Measurements from ENCODE around the gene PDZD7.

The PDZD7 gene

GRCh38 chr10:101016814-101017213 is 14.1 kb downstream of the PDZD7 start:
- no peak for DNase-seq

- no peak for DNase-seq
Measured at GRCh38 chr10:101015582-101015973, 15.4 kb downstream of the PDZD7 start.

- no peak for DNase-seq
Measured at GRCh38 chr10:101014966-101015581, 15.9 kb downstream of the PDZD7 start.

- peak; percentile 65 for DNase-seq
Measured at GRCh38 chr10:101014230-101014884, 16.6 kb downstream of the PDZD7 start.

DNA sequence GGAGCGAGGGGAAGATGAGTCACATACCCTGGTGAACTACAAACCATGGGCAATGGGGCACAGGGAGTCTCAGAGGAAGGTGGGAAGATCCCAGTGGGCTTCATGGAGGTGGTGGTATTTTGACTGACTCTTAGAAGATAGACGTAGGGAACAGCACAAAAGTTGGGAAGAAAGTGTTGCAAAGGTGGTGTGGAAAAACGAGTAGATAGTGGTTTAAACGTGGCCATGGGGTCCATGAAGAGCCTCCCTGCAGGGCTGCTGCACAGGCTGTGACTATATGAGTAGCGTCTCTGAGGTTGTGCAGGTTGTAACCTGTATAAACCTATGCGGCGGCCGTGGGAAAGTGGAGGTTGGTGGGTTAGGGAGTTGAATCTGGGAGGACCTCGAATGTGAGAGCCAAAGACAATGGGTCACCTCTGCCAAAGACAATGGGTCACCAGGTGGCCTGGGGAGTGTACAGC is 17.5 kb downstream of the PDZD7 start:
- no peak for DNase-seq

GRCh38 chr10:101012525-101013364 is 18.2 kb downstream of the PDZD7 start:
- DNase-seq, result peak; percentile 60

GRCh38 chr10:101011517-101012423 is 19.2 kb downstream of the PDZD7 start:
- no peak for DNase-seq

- DNase-seq, result no peak
Measured at GRCh38 chr10:101010329-101010728, 20.6 kb downstream of the PDZD7 start.

- DNase-seq, result no peak
Measured at GRCh38 chr10:101008823-101009423, 22.0 kb downstream of the PDZD7 start.

GRCh38 chr10:101007915-101008822 is 22.8 kb downstream of the PDZD7 start:
- DNase-seq, result no peak

GRCh38 chr10:101007099-101007711 is 23.7 kb downstream of the PDZD7 start:
- no peak for DNase-seq

DNA sequence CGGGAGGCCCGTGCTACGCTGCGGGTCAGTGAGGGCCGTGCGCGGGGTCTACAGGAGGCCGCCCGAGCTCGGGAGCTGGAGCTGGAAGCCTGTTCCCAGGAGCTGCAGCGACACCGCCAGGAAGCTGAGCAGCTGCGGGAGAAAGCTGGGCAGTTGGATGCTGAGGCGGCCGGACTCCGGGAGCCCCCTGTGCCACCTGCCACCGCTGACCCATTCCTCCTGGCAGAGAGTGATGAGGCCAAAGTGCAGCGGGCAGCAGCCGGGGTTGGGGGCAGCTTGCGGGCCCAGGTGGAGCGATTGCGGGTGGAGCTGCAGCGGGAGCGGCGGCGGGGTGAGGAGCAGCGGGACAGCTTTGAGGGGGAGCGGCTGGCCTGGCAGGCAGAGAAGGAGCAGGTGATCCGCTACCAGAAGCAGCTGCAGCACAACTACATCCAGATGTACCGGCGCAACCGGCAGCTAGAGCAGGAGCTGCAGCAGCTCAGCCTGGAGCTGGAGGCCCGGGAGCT is 24.3 kb downstream of the PDZD7 start:
- no peak for DNase-seq

GRCh38 chr10:101005869-101006567 is 24.9 kb downstream of the PDZD7 start:
- no peak for DNase-seq

- DNase-seq, result no peak
Measured at GRCh38 chr10:101005361-101005760, 25.6 kb downstream of the PDZD7 start.

DNA sequence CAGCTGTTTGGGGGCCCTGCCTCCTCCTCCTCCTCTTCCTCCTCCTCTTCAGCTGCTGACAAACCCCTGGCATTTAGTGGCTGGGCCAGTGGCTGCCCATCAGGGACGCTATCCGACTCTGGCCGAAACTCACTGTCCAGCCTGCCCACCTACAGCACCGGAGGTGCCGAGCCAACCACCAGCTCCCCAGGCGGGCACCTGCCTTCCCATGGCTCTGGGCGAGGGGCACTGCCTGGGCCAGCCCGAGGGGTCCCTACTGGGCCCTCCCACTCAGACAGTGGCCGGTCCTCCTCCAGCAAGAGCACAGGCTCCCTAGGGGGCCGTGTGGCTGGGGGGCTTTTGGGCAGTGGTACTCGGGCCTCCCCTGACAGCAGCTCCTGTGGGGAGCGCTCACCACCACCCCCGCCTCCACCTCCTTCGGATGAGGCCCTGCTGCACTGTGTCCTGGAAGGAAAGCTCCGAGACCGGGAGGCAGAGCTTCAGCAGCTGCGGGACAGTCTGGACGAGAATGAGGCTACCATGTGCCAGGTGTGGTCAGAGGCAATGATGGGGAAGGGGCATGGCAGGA is 27.2 kb downstream of the PDZD7 start:
- no peak for DNase-seq

DNA sequence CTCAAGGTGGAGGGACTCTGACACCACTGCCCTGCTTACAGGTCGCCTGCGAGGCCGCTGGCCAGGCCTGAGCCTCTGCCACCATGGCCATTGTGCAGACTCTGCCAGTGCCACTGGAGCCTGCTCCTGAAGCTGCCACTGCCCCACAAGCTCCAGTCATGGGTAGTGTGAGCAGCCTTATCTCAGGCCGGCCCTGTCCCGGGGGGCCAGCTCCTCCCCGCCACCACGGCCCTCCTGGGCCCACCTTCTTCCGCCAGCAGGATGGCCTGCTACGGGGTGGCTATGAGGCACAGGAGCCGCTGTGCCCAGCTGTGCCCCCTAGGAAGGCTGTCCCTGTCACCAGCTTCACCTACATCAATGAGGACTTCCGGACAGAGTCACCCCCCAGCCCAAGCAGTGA is 28.5 kb downstream of the PDZD7 start:
- DNase-seq, result no peak

GRCh38 chr10:101001659-101002035 is 29.3 kb downstream of the PDZD7 start:
- no peak for DNase-seq

DNA sequence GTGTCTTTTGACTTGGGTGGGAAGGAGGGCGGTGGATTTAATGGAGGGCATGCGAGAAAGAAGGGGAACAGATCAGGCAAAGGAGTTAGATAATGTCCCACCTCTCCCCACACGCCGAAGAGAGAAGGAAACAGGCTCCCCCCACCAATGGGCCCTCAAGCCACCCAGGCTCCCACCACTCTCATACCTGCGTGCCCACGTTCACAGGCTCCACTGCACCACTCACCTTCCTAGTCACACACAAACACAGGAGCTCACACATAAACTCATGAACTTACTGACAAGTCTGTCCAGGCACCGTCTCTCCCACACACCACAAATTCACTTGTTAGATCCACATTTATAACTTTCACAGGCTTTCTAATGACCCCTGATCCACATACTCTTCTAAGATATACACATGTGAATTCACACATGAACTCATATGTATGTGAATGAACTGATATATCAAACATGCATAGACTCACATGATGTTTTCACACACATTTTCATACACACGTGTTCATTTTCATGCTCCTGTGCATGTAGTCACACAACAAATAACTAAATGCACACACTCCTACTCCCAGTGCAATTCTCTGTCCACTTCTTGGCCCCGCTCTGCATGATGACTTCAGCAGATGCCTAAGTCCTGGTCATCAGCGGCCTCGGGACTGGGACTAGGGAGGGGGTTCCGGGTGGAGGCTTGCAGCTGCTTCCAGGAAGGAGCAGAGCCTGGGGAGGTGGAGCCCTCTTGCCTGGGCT is 29.8 kb downstream of the PDZD7 start:
- no peak for DNase-seq
